Measurements from ENCODE around the gene NUAK2. TPM values are rescaled to one million over a fixed set of nuclear protein-coding genes. Genes with fewer than 3 reads are reported as not detected.

Gene NUAK2
- total and polyA plus RNA-seq, 2 of the 4 experiments (the other 2 are of a cell fraction), result 7.2 to 17.6 TPM

DNA sequence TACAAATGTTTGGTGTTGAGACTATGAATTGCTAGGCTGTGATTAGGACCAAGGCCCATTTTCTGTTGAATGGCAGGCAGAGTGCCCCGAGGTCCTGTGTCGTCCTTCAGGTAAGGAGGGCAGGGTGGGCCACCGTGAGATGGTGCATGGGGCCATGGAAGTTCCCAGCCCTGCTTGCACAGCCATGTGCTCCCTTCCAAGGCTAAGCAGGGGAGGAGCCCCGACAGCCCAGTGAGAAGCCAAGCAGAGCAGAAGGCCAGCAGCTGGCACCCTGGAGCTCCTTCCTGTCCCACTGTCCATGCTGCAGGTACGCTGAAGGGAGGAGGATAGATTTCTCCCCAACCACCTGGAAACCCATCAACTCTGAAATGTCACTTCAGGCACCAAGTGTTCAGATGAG, 8.2 kb upstream of the NUAK2 start:
- Histone ChIP-seq H4K5ac (ENCODE audit: low read depth, low read length) (no peak overlapping the region), H3K27me3 (ENCODE audit: control insufficient read depth, insufficient read depth, low read length) (peaks cover 39% of the 10 kb centered on the region), H3K56ac (ENCODE audit: extremely low read depth, insufficient read depth, low read length) (no peak overlapping the region), H3K79me1 (ENCODE audit: low read depth in 1 of 2, low read length in 2 of 2) (peaks cover 0 to 7% of the 10 kb centered on the region in 2 experiments; a peak in 1 of 4 replicates), H2BK120ac (ENCODE audit: low read depth, low read length) (no peak overlapping the region), H2BK5ac (ENCODE audit: low read depth, low read length, poor library complexity, severe bottlenecking) (no peak overlapping the region), H4K20me1 (ENCODE audit: insufficient read depth, low read length) (no peaks in the 10 kb centered on the region), H2AFZ (replicated peaks; ENCODE audit: low read length, poor library complexity) (no peak overlapping the region), H4K8ac (ENCODE audit: low read depth in 2 of 2, low read length in 2 of 2) (no peak overlapping the region), H3K23ac (ENCODE audit: low read depth, low read length) (no peak overlapping the region), H3K18ac (ENCODE audit: low read depth, low read length) (no peak overlapping the region), H3K9me3 (ENCODE audit: control insufficient read depth, insufficient read depth, low read length) (no peaks in the 10 kb centered on the region), H3K9ac (ENCODE audit: low read depth, low read length) (no peak overlapping the region), H3K4me1 (ENCODE audit: control insufficient read depth, insufficient read depth, low read length) (peaks cover 12% of the 10 kb centered on the region), H3K9me1 (ENCODE audit: insufficient read depth, low read length) (peaks cover 9% of the 10 kb centered on the region), H3K4ac (ENCODE audit: low read depth, low read length) (no peak overlapping the region), H4K91ac (ENCODE audit: insufficient read depth, low read depth, low read length) (no peak overlapping the region), H3K27ac (ENCODE audit: insufficient read depth, low read length) (no peak overlapping the region), H3K4me3 (ENCODE audit: insufficient read depth, low read depth, low read length) (no peak overlapping the region), H3K36me3 (ENCODE audit: control insufficient read depth, insufficient read depth, low read length) (no peaks in the 10 kb centered on the region), H2BK20ac (ENCODE audit: low read depth, low read length) (no peak overlapping the region), H2BK15ac (ENCODE audit: low read depth, low read length) (no peak overlapping the region), H3K4me2 (ENCODE audit: low read depth, low read length) (no peak overlapping the region), H3K14ac (replicated peaks; ENCODE audit: low read depth, low read length) (no peak overlapping the region), H2AK5ac (ENCODE audit: low read depth, low read length) (no peak overlapping the region), H2AK9ac (replicated peaks; ENCODE audit: low read depth, low read length, poor library complexity) (no peak overlapping the region)
- ATAC-seq (ENCODE audit: low read depth), result no peak
- TF ChIP-seq, protein P1, sequence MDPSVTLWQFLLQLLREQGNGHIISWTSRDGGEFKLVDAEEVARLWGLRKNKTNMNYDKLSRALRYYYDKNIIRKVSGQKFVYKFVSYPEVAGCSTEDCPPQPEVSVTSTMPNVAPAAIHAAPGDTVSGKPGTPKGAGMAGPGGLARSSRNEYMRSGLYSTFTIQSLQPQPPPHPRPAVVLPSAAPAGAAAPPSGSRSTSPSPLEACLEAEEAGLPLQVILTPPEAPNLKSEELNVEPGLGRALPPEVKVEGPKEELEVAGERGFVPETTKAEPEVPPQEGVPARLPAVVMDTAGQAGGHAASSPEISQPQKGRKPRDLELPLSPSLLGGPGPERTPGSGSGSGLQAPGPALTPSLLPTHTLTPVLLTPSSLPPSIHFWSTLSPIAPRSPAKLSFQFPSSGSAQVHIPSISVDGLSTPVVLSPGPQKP (IDR thresholded peaks at IDR 0.05; ENCODE audit: borderline replicate concordance, low read depth, low read length), result no peak
- no peak for TF ChIP-seq FOS (IDR thresholded peaks at IDR 0.05; ENCODE audit: low read depth, low read length)
- TF ChIP-seq RAD21 (IDR thresholded peaks at IDR 0.05; ENCODE audit: low read length), result no peak
- TF ChIP-seq MAFK (IDR thresholded peaks at IDR 0.05; ENCODE audit: low read depth, low read length), result no peak
- no peak for TF ChIP-seq NFE2L2 (IDR thresholded peaks at IDR 0.05; ENCODE audit: low read depth, low read length)
- TF ChIP-seq, protein P2, sequence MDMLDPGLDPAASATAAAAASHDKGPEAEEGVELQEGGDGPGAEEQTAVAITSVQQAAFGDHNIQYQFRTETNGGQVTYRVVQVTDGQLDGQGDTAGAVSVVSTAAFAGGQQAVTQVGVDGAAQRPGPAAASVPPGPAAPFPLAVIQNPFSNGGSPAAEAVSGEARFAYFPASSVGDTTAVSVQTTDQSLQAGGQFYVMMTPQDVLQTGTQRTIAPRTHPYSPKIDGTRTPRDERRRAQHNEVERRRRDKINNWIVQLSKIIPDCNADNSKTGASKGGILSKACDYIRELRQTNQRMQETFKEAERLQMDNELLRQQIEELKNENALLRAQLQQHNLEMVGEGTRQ (IDR thresholded peaks at IDR 0.05; ENCODE audit: low read depth, low read length), result no peak
- TF ChIP-seq CHD1 (IDR thresholded peaks at IDR 0.05; ENCODE audit: low read depth, low read length), result no peak
- intact Hi-C loops (cut with micrococcal nuclease) (loop anchor here (10.0 kb wide), 1 partner anchor 155 kb away; no protein-coding TSS in a partner anchor), dilution Hi-C loops (cut with HindIII; ENCODE audit: low sequenced_read_pairs, unreplicated experiment) (no loop called here), in situ Hi-C loops (cut with MboI; ENCODE audit: low sequenced_read_pairs) (loop anchor here (10.0 kb wide), 1 partner anchor 345 kb away; no protein-coding TSS in a partner anchor)
- ChIA-PET POLR2A (ENCODE audit: unreplicated experiment) (no interaction called here), CTCF (interaction anchor here (2.3 kb wide), 1 partner anchor 56 kb away, joined by 19 read pairs; no protein-coding TSS in a partner anchor)
- WGBS, 2 experiments (ENCODE audit: extremely low coverage in 2 of 2, insufficient read length in 1 of 2), result 60% methylated on average over 1 of the region's 5 CpGs; no CpG with 5 or more reads in 1 of the 2 experiments
- no peak for DNase-seq
- no TSS peak for BruUV-seq (replicated peaks)
